Coronary artery (tissue), 2 donors: Measurements from ENCODE around the gene MTCH1.

Experiments used
- DNase-seq: peaks from one replicate; pipeline ENCODE4 v3.0.0-alpha.2; 2017; ENCODE audit warnings: low spot score
- H3K27ac ChIP-seq, 2 donors: fragments of 200-600 bp; sonication (generic); one replicate each; pipeline ENCODE4 v1.5.1; 2016 to 2019
- H3K4me3 ChIP-seq: fragments of 200-600 bp; sonication (generic); 2 replicates; pipeline ENCODE4 v1.5.1; 2016; ENCODE audit warnings: mild to moderate bottlenecking, moderate library complexity
- TF ChIP-seq, protein P1 (sequence below): fragments of 200-600 bp; sonication (generic); IDR thresholded peaks from one replicate; pipeline ENCODE4 v1.5.1; 2019; ENCODE audit warnings: antibody characterized with exemption

Gene MTCH1

GRCh38 chr6:36925809-36926208 lies 60.2 kb downstream of the MTCH1 start:
- DNase-seq, result no peak
- TF ChIP-seq, protein P1, sequence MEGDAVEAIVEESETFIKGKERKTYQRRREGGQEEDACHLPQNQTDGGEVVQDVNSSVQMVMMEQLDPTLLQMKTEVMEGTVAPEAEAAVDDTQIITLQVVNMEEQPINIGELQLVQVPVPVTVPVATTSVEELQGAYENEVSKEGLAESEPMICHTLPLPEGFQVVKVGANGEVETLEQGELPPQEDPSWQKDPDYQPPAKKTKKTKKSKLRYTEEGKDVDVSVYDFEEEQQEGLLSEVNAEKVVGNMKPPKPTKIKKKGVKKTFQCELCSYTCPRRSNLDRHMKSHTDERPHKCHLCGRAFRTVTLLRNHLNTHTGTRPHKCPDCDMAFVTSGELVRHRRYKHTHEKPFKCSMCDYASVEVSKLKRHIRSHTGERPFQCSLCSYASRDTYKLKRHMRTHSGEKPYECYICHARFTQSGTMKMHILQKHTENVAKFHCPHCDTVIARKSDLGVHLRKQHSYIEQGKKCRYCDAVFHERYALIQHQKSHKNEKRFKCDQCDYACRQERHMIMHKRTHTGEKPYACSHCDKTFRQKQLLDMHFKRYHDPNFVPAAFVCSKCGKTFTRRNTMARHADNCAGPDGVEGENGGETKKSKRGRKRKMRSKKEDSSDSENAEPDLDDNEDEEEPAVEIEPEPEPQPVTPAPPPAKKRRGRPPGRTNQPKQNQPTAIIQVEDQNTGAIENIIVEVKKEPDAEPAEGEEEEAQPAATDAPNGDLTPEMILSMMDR, result no peak
- Histone ChIP-seq H3K27ac (no peak overlapping the region), H3K4me3 (no peak overlapping the region)

DNA sequence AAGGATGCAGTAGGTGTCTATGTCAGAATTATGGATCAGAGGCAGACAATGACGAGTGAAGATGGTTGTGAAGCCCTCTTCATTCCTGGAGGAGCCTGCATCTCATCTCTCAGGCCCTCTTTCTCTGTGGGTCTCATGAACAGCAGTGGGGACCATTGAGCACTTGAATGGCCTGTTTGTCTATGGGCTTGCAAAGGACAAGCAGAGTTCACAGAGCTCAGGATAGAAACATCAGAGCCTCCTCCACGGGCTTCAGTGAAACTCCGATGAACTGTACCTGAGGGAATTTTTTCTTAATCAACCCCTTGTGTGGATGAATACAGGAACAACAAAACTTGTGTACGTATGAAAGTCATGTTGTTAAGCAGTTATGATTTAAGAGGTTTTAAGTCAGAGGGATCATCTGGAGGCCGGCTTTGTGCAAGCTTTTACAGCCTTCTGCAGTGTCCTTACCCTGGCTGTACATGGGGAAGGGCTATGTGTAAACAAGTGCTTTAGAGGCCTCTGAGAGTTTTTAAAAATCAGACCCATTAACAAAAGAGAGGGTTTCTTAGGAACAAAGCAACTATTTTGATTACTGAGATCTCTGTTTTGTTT lies 61.1 kb downstream of the MTCH1 start:
- H3K27ac ChIP-seq, result no peak overlapping the region
- H3K4me3 ChIP-seq, result no peak overlapping the region
- TF ChIP-seq, protein P1, result no peak
- DNase-seq, result no peak

DNA sequence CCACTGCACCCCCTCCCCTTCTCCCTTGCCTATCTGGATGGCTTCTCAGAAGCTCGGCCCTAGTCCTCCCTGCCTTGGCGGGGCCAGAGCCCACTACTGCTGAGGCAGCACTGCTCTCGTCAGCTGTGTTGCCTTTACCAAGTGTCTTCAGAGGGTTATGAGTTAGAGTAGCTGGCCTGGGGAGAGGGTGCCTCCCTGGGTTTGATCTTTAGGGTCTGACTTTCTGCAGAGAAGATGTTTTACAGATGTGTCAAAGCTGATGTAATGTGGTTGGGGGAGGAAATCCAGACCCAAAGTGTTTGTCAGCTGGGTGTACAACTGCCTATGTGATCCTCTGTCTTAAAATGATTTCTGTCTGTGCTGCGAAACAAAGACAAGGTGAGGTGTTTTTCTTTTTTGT lies 61.9 kb downstream of the MTCH1 start:
- TF ChIP-seq, protein P1, result no peak
- Histone ChIP-seq H3K4me3 (no peak overlapping the region), H3K27ac (no peak overlapping the region)
- no peak for DNase-seq

GRCh38 chr6:36920546-36920945 lies 65.5 kb downstream of the MTCH1 start:
- Histone ChIP-seq H3K27ac (no peak overlapping the region), H3K4me3 (no peak overlapping the region)
- TF ChIP-seq, protein P1, result no peak
- no peak for DNase-seq

GRCh38 chr6:36920049-36920448 lies 65.9 kb downstream of the MTCH1 start:
- DNase-seq, result no peak
- H3K4me3 ChIP-seq, result no peak overlapping the region
- no peak overlapping the region for H3K27ac ChIP-seq
- TF ChIP-seq, protein P1, result no peak
